ENCODE measurements around the gene VGLL4. TPM values are rescaled to one million over a fixed set of nuclear protein-coding genes. Genes with fewer than 3 reads are reported as not detected.
A peak's percentile ranks its signal among the peaks of the same experiment; 100 is the strongest.

VGLL4 gene
- total RNA-seq, 4 donors from 2014 or later, result 79.3 to 144 (median 143) TPM

GRCh38 chr3:11634974-11635612 is 8.6 kb downstream of the VGLL4 start:
- H3K4me1 ChIP-seq, result peaks cover 15 to 39% of the 10 kb centered on the region in 2 donors
- peak overlapping the region; percentile 89 to 99 for H3K27ac ChIP-seq
- no peaks in the 10 kb centered on the region for H3K9me3 ChIP-seq
- DNase-seq, result no peak
- intact Hi-C loops (cut with DNase I; ENCODE audit: low total_unique reads), result no loop called here
- H3K4me3 ChIP-seq, result no peak overlapping the region
- H3K36me3 ChIP-seq, result no peaks in the 10 kb centered on the region
- no peaks in the 10 kb centered on the region for H3K27me3 ChIP-seq
- TF ChIP-seq CTCF (IDR thresholded peaks at IDR 0.05) (no peak), POLR2A (IDR thresholded peaks at IDR 0.05) (no peak)

GRCh38 chr3:11634081-11634635 is 9.6 kb downstream of the VGLL4 start:
- Histone ChIP-seq H3K4me1 (peaks cover 11 to 32% of the 10 kb centered on the region in 2 donors), H3K27ac (peak overlapping the region; percentile 89 to 99), H3K9me3 (no peaks in the 10 kb centered on the region), H3K4me3 (no peak overlapping the region), H3K36me3 (no peaks in the 10 kb centered on the region), H3K27me3 (no peaks in the 10 kb centered on the region)
- peak in 1 of 2 donors; percentile 50 for DNase-seq
- no peak for TF ChIP-seq CTCF (IDR thresholded peaks at IDR 0.05)
- intact Hi-C loops (cut with DNase I; ENCODE audit: low total_unique reads), result no loop called here

- intact Hi-C loops (cut with DNase I; ENCODE audit: low total_unique reads), result no loop called here
Observed at GRCh38 chr3:11632966-11633365, 10.7 kb downstream of the VGLL4 start.

GRCh38 chr3:11632564-11632963 is 11.2 kb downstream of the VGLL4 start:
- peak overlapping the region; percentile 89 to 99 for H3K27ac ChIP-seq
- no peaks in the 10 kb centered on the region for H3K9me3 ChIP-seq
- TF ChIP-seq POLR2A (IDR thresholded peaks at IDR 0.05), result no peak
- TF ChIP-seq CTCF (IDR thresholded peaks at IDR 0.05), result no peak
- no peak for DNase-seq
- intact Hi-C loops (cut with DNase I; ENCODE audit: low total_unique reads), result no loop called here
- no peak overlapping the region for H3K4me3 ChIP-seq
- H3K36me3 ChIP-seq, result no peaks in the 10 kb centered on the region
- no peaks in the 10 kb centered on the region for H3K27me3 ChIP-seq
- peaks cover 11 to 24% of the 10 kb centered on the region in 2 donors for H3K4me1 ChIP-seq

More at GRCh38 chr3:11632966-11633365, 10.7 kb downstream of the VGLL4 start:
- Histone ChIP-seq H3K27ac (peak overlapping the region; percentile 89 to 99), H3K4me1 (peaks cover 11 to 24% of the 10 kb centered on the region in 2 donors), H3K9me3 (no peaks in the 10 kb centered on the region), H3K4me3 (no peak overlapping the region), H3K27me3 (no peaks in the 10 kb centered on the region), H3K36me3 (no peaks in the 10 kb centered on the region)
- DNase-seq, result no peak
- TF ChIP-seq CTCF (IDR thresholded peaks at IDR 0.05) (no peak), POLR2A (IDR thresholded peaks at IDR 0.05) (no peak)

GRCh38 chr3:11631820-11632219 is 11.9 kb downstream of the VGLL4 start:
- Histone ChIP-seq H3K36me3 (no peaks in the 10 kb centered on the region), H3K27me3 (no peaks in the 10 kb centered on the region), H3K9me3 (no peaks in the 10 kb centered on the region), H3K4me1 (peaks cover 11 to 24% of the 10 kb centered on the region in 2 donors), H3K4me3 (no peak overlapping the region), H3K27ac (peak overlapping the region; percentile 89 to 99)
- TF ChIP-seq CTCF (IDR thresholded peaks at IDR 0.05) (no peak), POLR2A (IDR thresholded peaks at IDR 0.05) (no peak)
- DNase-seq, result no peak
- intact Hi-C loops (cut with DNase I; ENCODE audit: low total_unique reads), result no loop called here
